Raji (cell line): ENCODE results near the gene SNAI1.

Experiments
- POLR2A ChIP-seq: IDR thresholded peaks from 2 replicates; pipeline ENCODE4 v1.6.1; 2011; ENCODE audit warnings: low read depth, low read length, control low read depth; ENCODE audit not compliant: insufficient read depth

Gene SNAI1

GRCh38 chr20:50004229-50004628 lies 21.4 kb downstream of the SNAI1 start:
- TF ChIP-seq POLR2A: no peak

DNA sequence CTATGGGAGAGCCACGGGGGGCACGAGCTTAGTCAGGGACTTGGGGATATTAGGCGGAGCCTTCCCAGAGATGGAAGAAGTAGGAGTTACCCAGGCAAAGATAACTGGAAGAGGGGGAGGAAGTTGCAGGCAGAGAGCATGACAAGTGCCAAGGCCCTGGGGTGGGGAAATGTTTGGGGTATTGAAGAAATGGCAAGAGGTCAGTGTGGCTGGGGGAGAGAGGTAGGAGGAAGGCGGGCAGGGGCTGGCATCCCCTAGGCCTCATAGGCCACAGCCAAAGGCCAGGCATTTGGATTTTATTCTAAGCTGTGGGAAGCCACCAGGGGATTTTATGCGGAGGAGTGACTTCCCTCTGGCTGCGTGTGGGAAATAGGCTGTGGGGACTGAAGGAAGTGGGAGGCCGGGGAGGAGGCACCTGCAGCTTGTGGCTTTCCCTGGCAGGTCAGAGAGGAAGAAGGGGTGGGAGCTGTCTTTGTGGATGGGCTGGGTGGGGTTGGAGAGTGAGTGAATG lies 22.7 kb downstream of the SNAI1 start:
- no peak for TF ChIP-seq POLR2A

GRCh38 chr20:50007369-50007768 lies 24.6 kb downstream of the SNAI1 start:
- TF ChIP-seq POLR2A: no peak

DNA sequence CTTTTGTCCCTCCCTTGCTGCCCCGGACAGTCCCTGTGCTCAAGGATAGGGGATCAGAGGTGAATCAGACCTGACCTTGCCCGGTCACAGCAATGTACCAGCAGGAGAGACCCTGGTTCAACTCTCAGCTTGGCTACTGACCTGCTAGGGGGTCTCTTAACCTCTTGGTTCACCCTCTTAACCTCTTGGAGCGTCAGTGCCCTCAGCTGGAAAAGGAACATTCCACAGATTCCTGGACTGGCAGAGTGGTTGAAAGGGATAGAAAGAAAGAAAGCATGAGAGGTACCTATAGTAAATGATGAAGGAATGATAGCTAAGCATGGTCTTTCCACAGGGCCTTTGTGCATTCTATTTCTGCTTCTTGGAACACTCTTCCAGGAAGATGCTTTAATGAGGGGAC lies 25.2 kb downstream of the SNAI1 start:
- no peak for TF ChIP-seq POLR2A

GRCh38 chr20:50009521-50010454 lies 27.0 kb downstream of the SNAI1 start:
- TF ChIP-seq POLR2A: no peak

- TF ChIP-seq POLR2A: no peak
Observed at GRCh38 chr20:50012282-50013263, 29.8 kb downstream of the SNAI1 start.

DNA sequence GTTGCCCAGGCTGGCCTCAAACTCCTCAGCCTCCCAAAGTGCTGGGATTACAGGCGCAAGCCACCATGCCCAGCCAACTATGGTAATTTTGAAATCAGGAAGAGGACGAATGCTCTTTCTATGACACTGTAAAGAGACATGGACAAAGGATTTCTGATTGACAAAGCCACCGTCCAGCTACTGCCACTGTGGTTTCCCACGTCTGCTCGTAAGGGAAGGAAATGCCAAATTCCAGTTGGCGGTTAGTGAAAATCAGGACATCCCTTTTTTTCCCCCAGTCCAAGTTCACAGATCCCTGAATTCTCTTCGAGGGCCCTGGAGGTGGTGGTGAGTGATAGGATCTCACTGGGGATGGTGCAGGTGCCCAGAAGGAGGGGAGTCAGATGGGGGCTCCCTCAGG lies 31.2 kb downstream of the SNAI1 start:
- no peak for TF ChIP-seq POLR2A

DNA sequence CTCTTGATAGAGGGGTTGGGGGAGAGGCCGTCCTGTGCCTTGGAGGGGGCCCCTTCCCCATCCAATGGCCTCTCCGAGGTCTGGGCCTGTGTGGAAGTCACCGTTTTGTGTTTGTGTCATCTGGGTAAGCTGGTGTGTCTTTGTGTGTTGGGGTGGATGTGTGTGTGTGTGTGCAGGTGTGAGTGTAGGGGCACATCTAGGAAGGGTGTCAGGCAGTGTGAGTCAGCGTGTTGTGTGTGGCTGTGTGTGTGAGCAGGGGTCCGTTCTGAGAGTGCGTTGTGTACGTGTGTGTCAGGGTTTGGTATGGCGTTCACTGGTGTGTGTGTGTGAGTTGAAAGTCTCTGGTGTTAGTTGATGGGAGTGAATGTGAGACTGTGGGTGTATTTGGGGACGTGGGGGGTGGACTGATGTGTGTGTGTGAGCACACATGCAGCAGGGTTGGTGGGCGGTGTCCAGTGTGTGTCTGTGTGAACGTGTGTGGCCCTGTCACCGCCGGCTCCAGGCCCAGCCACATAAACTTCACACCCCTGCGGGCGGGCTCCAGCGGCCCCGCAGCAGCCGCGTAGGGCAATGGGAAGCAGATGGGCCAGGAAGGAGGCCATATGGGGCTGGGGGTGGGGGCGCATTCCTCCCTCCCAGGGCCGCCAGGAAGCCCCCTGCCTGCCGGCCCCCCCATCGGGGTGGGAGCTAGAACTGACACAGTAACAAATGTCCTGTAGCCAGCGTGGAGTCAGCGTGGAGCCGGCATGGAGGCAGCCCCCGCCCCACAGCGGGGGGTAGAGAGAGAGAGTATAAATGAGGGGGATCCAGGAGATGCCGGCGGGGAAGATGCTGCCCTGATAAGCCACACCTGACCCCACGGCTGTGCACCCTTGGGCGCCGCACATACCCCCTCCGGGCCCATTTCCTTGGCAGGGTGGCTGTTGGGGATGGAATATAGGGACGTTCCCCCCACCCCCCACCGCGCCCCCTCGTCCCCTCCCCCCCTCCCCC lies 32.1 kb downstream of the SNAI1 start:
- no peak for TF ChIP-seq POLR2A

GRCh38 chr20:50015636-50015992 lies 32.8 kb downstream of the SNAI1 start:
- no peak for TF ChIP-seq POLR2A

GRCh38 chr20:50015993-50016770 lies 33.4 kb downstream of the SNAI1 start:
- no peak for TF ChIP-seq POLR2A

- no peak for TF ChIP-seq POLR2A
Observed at GRCh38 chr20:50017160-50017559, 34.4 kb downstream of the SNAI1 start.

DNA sequence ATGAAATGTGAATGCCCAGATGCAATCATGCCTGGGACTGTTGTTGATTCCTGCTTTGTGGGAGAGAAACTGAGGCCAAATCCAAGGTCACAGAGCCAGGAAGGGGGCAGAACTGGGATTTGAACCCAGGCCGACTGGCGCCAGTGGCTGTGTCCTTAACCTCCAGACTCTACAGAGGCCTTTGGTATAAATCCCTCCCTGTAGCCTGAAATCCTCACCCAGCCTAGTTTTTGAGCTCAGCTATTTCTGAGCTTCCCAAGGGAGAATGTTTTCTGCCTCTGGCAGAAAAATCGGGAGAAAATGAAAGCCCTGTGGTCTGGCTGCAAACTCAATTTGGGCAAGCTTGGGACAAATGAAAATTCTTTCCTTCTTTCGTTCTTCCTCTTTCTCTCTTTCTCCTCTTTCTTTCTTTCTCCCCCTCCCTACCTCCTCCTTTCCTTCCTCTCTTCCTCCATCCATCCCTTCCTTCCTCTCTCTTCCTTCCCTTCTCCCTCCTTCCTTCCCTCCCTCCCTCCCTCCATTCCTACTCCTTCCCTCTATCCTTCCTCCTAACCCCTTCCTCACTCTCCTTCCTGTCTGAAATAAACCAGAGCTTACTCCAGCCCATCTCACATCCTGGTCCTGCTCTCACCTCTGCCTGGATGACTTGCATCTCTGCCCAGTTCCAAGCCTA lies 34.9 kb downstream of the SNAI1 start:
- no peak for TF ChIP-seq POLR2A
